ENCODE data around the gene NAALADL2. TPM values are rescaled to one million over a fixed set of nuclear protein-coding genes. Genes with fewer than 3 reads are reported as not detected.
"Not testable (repeated sequence)": the region's sequence is repeated elsewhere in the genome, so short reads cannot be mapped to it uniquely, and the experiment has no call there.

The NAALADL2 gene
- total RNA-seq, 2 donors from 2014 or later: 0.70 TPM; not detected in 1

- Mint-ChIP-seq H3K36me3 (no peaks in the 10 kb centered on the region), H3K4me1 (ENCODE audit: low read depth in 2 of 2) (no peaks in the 10 kb centered on the region), H3K27me3 (no peaks in the 10 kb centered on the region), H3K27ac (no peak overlapping the region), H3K4me3 (no peak overlapping the region), H3K9me3 (peaks cover 15% of the 10 kb centered on the region)
- DNase-seq (ENCODE audit: low spot score): no peak
- no peak for ATAC-seq
Measured at GRCh38 chr3:175456466-175456865, 597.3 kb downstream of the NAALADL2 start.

- no peak for ATAC-seq
Measured at GRCh38 chr3:175457301-175457700, 598.2 kb downstream of the NAALADL2 start.

GRCh38 chr3:175460849-175461399 is 601.8 kb downstream of the NAALADL2 start:
- not testable (repeated sequence) for H3K4me1 Mint-ChIP-seq (ENCODE audit: low read depth in 2 of 2)

More at GRCh38 chr3:175457301-175457700, 598.2 kb downstream of the NAALADL2 start:
- Mint-ChIP-seq H3K36me3 (no peaks in the 10 kb centered on the region), H3K27me3 (no peaks in the 10 kb centered on the region), H3K9me3 (peaks cover 20% of the 10 kb centered on the region), H3K27ac (no peak overlapping the region), H3K4me3 (no peak overlapping the region), H3K4me1 (ENCODE audit: low read depth in 2 of 2) (no peaks in the 10 kb centered on the region)
- DNase-seq (ENCODE audit: low spot score): no peak

DNA sequence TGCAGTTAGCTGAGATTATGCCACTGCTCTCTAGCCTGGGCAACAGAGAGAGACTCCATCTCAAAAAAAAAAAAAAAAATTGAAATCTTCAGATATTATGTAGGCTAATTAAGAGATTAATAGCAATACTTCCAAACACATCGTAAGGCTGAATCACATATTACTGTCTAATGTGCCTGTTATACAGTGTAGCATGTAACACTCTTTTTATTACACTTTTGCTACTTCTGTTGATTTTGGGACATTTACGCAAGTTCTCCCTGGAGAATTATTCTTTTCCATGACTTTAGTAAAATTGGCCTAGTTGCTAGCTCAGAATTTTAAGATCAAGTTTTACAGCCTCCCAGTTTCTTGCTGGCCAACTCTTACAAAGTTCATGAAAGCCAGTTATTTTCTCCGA is 605.2 kb downstream of the NAALADL2 start:
- Mint-ChIP-seq H3K36me3 (no peaks in the 10 kb centered on the region), H3K9me3 (peaks cover 9% of the 10 kb centered on the region), H3K27me3 (no peaks in the 10 kb centered on the region), H3K27ac (no peak overlapping the region), H3K4me3 (no peak overlapping the region), H3K4me1 (ENCODE audit: low read depth in 2 of 2) (no peaks in the 10 kb centered on the region)
- ATAC-seq: no peak
- DNase-seq (ENCODE audit: low spot score): no peak

More at GRCh38 chr3:175460849-175461399, 601.8 kb downstream of the NAALADL2 start:
- peaks cover 13% of the 10 kb centered on the region for H3K9me3 Mint-ChIP-seq
- H3K27me3 Mint-ChIP-seq; DNase-seq (ENCODE audit: low spot score); H3K4me3 Mint-ChIP-seq; ATAC-seq; H3K36me3 Mint-ChIP-seq; H3K27ac Mint-ChIP-seq: not testable (repeated sequence)

DNA sequence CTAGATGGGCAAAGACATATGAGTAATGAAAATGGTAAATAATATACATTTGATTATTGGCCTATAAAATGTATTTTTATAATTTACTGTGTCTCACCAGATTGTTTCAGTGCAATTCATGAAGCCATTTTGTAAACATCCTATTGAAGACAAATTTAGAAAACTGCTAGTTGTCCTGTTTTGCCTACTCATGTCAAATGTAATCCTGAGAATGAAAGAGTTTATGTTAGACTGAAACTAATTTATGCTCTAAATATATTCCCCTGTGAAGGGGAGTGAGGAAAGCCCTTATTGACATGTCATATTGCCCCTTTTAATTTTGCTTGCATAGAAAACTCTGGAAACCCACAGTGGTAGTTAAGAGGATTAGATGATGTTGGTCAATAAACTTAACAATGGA is 610.0 kb downstream of the NAALADL2 start:
- H3K27me3 Mint-ChIP-seq: no peaks in the 10 kb centered on the region
- H3K27ac Mint-ChIP-seq: no peak overlapping the region
- no peak for ATAC-seq
- no peaks in the 10 kb centered on the region for H3K4me1 Mint-ChIP-seq (ENCODE audit: low read depth in 2 of 2)
- H3K9me3 Mint-ChIP-seq: peaks cover 5% of the 10 kb centered on the region
- H3K4me3 Mint-ChIP-seq: no peak overlapping the region
- no peaks in the 10 kb centered on the region for H3K36me3 Mint-ChIP-seq
- DNase-seq (ENCODE audit: low spot score): no peak

DNA sequence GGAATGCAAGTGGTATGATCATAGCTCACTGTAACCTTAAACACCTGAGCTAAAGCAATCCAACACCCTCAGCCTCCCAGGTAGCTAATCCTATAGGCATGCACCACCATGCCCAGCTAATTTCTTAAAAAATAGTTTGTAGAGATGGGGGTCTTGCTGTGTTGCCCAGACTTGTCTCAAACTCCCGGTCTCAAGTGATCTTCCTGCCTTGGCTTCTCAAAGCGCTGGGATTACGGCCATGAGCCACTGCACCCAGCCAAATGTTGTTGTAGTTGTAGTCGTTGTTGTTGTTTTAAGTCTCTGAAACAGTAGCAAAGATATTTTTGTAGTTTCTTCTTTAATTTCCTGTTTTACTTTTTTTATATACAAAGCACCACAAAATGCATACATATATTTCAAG is 616.6 kb downstream of the NAALADL2 start:
- H3K36me3 Mint-ChIP-seq: no peaks in the 10 kb centered on the region
- no peak overlapping the region for H3K27ac Mint-ChIP-seq
- no peaks in the 10 kb centered on the region for H3K4me1 Mint-ChIP-seq (ENCODE audit: low read depth in 2 of 2)
- H3K9me3 Mint-ChIP-seq: peaks cover 9% of the 10 kb centered on the region
- H3K27me3 Mint-ChIP-seq: no peaks in the 10 kb centered on the region
- no peak overlapping the region for H3K4me3 Mint-ChIP-seq
- no peak for ATAC-seq
- DNase-seq (ENCODE audit: low spot score): no peak

DNA sequence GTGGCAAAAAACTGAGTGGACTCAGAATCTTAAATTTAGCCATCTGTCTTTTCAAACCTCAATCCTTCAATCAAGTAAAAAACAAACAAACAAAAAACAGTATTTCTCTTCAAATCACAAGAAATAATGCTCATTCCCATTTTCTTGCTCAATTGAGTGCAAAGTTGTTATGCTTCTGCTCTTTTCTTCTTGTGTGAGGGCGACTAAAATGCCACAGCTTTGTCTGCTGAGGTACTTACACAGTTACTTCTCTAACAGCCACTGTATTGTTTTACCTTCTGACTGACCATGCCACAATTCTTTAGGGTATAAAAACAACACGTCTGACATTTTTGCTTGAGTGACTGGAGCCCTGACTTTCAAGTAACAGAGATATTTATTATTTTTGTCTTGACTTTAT is 617.4 kb downstream of the NAALADL2 start:
- no peak for DNase-seq (ENCODE audit: low spot score)
- no peaks in the 10 kb centered on the region for H3K36me3 Mint-ChIP-seq
- peaks cover 9% of the 10 kb centered on the region for H3K9me3 Mint-ChIP-seq
- no peaks in the 10 kb centered on the region for H3K4me1 Mint-ChIP-seq (ENCODE audit: low read depth in 2 of 2)
- no peak overlapping the region for H3K27ac Mint-ChIP-seq
- no peak overlapping the region for H3K4me3 Mint-ChIP-seq
- ATAC-seq: no peak
- H3K27me3 Mint-ChIP-seq: no peaks in the 10 kb centered on the region

- Mint-ChIP-seq H3K4me3 (no peak overlapping the region), H3K36me3 (no peaks in the 10 kb centered on the region), H3K9me3 (peaks cover 9% of the 10 kb centered on the region), H3K4me1 (ENCODE audit: low read depth in 2 of 2) (no peaks in the 10 kb centered on the region), H3K27me3 (no peaks in the 10 kb centered on the region), H3K27ac (no peak overlapping the region)
- DNase-seq (ENCODE audit: low spot score): no peak
- ATAC-seq: no peak
Measured at GRCh38 chr3:175477651-175478224, 618.6 kb downstream of the NAALADL2 start.

- Mint-ChIP-seq H3K27me3 (no peaks in the 10 kb centered on the region), H3K9me3 (peaks cover 9% of the 10 kb centered on the region), H3K36me3 (no peaks in the 10 kb centered on the region), H3K4me1 (ENCODE audit: low read depth in 2 of 2) (no peaks in the 10 kb centered on the region), H3K4me3 (no peak overlapping the region), H3K27ac (no peak overlapping the region)
- DNase-seq (ENCODE audit: low spot score): no peak
- no peak for ATAC-seq
Measured at GRCh38 chr3:175478301-175478700, 619.2 kb downstream of the NAALADL2 start.

DNA sequence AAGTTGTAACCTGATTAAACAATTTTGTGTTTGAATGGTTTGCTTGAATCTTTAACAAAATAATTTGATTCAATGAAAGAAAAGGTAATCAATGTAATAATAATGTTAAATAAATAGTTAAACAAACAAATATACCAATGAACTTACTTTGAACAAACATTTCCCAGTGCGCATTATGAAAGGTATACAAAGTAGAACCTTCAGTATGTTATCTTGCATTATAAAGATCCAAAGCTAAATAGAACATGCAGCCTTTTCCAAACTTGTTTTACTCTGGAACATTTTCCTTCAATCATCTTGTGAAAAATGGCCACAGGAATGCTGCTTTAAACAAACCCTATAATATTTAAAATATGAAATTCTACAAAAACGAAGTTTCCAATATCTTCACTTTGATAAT is 620.0 kb downstream of the NAALADL2 start:
- ATAC-seq: no peak
- H3K27me3 Mint-ChIP-seq: no peaks in the 10 kb centered on the region
- no peak overlapping the region for H3K27ac Mint-ChIP-seq
- no peaks in the 10 kb centered on the region for H3K4me1 Mint-ChIP-seq (ENCODE audit: low read depth in 2 of 2)
- no peaks in the 10 kb centered on the region for H3K36me3 Mint-ChIP-seq
- H3K9me3 Mint-ChIP-seq: peaks cover 9% of the 10 kb centered on the region
- no peak for DNase-seq (ENCODE audit: low spot score)
- no peak overlapping the region for H3K4me3 Mint-ChIP-seq

DNA sequence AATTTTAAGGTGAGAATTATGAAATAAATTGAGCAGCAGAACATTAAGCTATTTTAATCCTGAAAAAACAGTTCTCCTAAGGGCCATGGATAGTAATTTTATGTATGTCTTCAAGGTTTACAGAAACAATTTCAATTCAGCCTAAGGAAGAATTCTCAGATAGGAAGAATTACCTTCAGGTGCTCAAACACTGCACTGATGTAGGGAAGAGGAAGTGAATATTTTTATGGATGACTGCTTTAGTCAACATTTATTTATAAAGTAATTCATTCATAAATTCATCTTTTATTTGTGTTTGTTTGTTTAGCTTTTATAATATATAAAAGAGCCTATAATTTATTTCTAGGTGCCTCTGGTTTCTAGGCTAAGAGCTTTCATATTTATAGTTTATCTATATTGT is 620.7 kb downstream of the NAALADL2 start:
- H3K27ac Mint-ChIP-seq: no peak overlapping the region
- H3K36me3 Mint-ChIP-seq: no peaks in the 10 kb centered on the region
- H3K4me3 Mint-ChIP-seq: no peak overlapping the region
- DNase-seq (ENCODE audit: low spot score): no peak
- H3K27me3 Mint-ChIP-seq: no peaks in the 10 kb centered on the region
- peaks cover 9% of the 10 kb centered on the region for H3K9me3 Mint-ChIP-seq
- H3K4me1 Mint-ChIP-seq (ENCODE audit: low read depth in 2 of 2): no peaks in the 10 kb centered on the region
- ATAC-seq: no peak

DNA sequence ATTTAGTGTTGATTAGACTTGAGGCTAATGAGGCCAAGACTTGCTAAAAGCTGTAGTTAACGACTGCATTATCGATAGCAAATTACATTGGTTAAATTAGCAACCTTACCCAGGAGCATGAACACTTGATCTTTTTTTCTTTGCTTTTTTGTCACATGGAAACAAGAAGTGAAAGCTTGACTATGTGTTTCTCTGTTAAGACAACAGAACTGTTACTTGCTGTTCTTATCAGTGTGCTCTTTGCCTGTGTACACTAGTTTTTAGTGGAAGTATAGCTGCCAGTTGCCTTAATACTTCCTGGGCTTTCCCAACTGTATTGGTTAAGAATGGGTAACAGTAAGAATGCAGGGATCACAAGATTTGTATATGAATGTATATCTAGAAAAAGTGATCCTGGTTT is 625.5 kb downstream of the NAALADL2 start:
- Mint-ChIP-seq H3K4me1 (ENCODE audit: low read depth in 2 of 2) (no peaks in the 10 kb centered on the region), H3K27ac (no peak overlapping the region), H3K4me3 (no peak overlapping the region), H3K36me3 (no peaks in the 10 kb centered on the region), H3K27me3 (no peaks in the 10 kb centered on the region), H3K9me3 (peaks cover 9% of the 10 kb centered on the region)
- ATAC-seq (no peak), DNase-seq (ENCODE audit: low spot score) (no peak)

DNA sequence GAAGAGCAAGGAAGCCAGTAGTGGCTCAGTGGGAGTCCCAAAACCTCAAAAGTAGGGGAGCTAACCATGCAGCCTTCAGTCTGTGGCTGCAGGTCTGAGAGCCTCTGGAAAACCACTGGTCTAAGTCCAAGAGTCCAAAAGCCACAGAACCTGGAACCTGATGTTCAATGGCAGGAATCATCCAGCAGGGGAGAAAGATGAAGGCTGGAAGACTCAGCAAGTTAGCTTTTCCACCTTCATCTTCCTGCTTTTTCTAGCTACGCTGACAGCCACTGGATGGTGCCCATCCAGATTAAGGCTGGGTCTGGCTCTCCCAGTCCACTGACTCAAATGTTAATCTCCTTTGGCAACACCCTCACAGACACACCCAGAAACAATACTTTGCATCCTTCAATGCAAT is 626.3 kb downstream of the NAALADL2 start:
- ATAC-seq: no peak
- Mint-ChIP-seq H3K27me3 (no peaks in the 10 kb centered on the region), H3K4me3 (no peak overlapping the region)

DNA sequence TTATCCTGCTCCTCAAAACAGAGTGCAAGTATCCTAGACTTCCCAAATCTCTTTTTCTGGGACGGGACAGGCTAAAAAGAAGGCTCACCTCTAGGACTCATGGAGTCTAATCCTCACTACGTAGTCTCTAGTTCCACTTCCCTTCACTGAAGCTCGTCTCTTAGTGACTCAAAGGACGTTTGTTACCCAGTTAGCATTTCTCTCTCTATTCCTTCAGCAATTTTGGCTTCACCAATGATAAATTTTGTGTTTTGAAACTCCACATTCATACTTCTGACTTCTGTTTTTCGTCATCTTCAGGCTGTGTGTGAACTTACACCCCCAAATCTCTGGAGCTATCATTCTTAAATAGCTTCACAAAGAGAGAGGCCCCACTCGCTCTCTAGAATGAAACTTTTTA is 627.1 kb downstream of the NAALADL2 start:
- no peak for DNase-seq (ENCODE audit: low spot score)
- peaks cover 9% of the 10 kb centered on the region for H3K9me3 Mint-ChIP-seq
- no peak overlapping the region for H3K27ac Mint-ChIP-seq
- H3K4me3 Mint-ChIP-seq: no peak overlapping the region
- no peaks in the 10 kb centered on the region for H3K27me3 Mint-ChIP-seq
- no peaks in the 10 kb centered on the region for H3K4me1 Mint-ChIP-seq (ENCODE audit: low read depth in 2 of 2)
- no peaks in the 10 kb centered on the region for H3K36me3 Mint-ChIP-seq
- ATAC-seq: no peak

More for the DNA sequence above, 626.3 kb downstream of the NAALADL2 start:
- H3K36me3 Mint-ChIP-seq: no peaks in the 10 kb centered on the region
- no peak overlapping the region for H3K27ac Mint-ChIP-seq
- H3K9me3 Mint-ChIP-seq: peaks cover 9% of the 10 kb centered on the region
- H3K4me1 Mint-ChIP-seq (ENCODE audit: low read depth in 2 of 2): no peaks in the 10 kb centered on the region
- DNase-seq (ENCODE audit: low spot score): no peak

DNA sequence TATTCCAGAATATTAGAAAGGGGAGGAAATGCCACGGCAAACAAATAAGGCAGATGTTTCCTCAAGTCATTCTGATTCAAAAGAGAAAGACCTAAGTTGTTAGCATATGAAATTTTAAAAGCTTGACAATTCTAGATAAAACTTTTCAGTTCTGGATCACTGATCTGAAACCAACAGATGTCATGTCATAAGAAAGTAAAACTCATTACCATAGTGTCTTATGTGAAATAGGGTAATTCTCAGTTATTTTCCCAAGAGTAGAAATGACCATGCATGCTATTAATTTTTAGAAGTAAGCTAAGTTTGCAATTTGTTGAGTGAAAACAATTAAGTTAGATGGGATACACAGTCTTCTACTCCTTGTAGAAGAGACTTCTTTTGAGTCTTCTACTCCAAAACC is 630.3 kb downstream of the NAALADL2 start:
- Mint-ChIP-seq H3K27ac (no peak overlapping the region), H3K4me1 (ENCODE audit: low read depth in 2 of 2) (no peaks in the 10 kb centered on the region), H3K36me3 (no peaks in the 10 kb centered on the region), H3K27me3 (no peaks in the 10 kb centered on the region), H3K9me3 (peaks cover 9% of the 10 kb centered on the region), H3K4me3 (no peak overlapping the region)
- DNase-seq (ENCODE audit: low spot score): no peak
- no peak for ATAC-seq

Data from natural killer cell treated with Interleukin-12 subunit alpha and Interleukin-12 subunit beta and Interleukin-15 and Interleukin-18, amount 100 ng/mL, for 72 hours (primary cell).